K562 (cell line): Measurements from ENCODE around the gene SORCS1. TPM values are rescaled to one million over a fixed set of nuclear protein-coding genes. Genes with fewer than 3 reads are reported as not detected.

Experiments used
- CHD4 ChIP-seq: fragments of 200-600 bp; sonication (generic); IDR thresholded peaks from 3 replicates; pipeline ENCODE4 v1.6.1; 2012; ENCODE audit warnings: low read depth, mild to moderate bottlenecking, mixed read lengths, low read length, inconsistent platforms; ENCODE audit not compliant: insufficient read depth, insufficient replicate concordance, poor library complexity, severe bottlenecking
- FIP1L1 ChIP-seq: fragments of 200-400 bp; formaldehyde crosslinking; IDR thresholded peaks from 2 replicates; pipeline ENCODE4 v1.6.1; 2018; ENCODE audit warnings: mild to moderate bottlenecking, low read depth, low read length; ENCODE audit not compliant: poor library complexity, severe bottlenecking
- FOXA1 ChIP-seq: fragments of 450-650 bp; IDR thresholded peaks from 2 replicates; pipeline ENCODE4 v1.6.1; 2016; ENCODE audit warnings: mild to moderate bottlenecking, borderline replicate concordance
- KDM1A ChIP-seq, 2 experiments: fragments of 450-650 bp; IDR thresholded peaks; 2 replicates each; pipeline ENCODE4 v1.6.1; 2016; ENCODE audit warnings: mild to moderate bottlenecking in 2 of 2
- SIRT6 ChIP-seq: IDR thresholded peaks from one replicate; pipeline ENCODE4 v1.6.1; 2012; ENCODE audit warnings: low read depth, mild to moderate bottlenecking, control low read depth, inconsistent platforms, low read length, moderate library complexity
- SMAD4 ChIP-seq: fragments of 250-450 bp; sonication (Bioruptor Pico); conservative IDR thresholded peaks from 2 replicates; pipeline ENCODE4 v1.8.0; 2021; ENCODE audit warnings: inconsistent platforms, mild to moderate bottlenecking, moderate library complexity
- XRCC4 ChIP-seq: IDR thresholded peaks from one replicate; pipeline ENCODE4 v1.6.1; 2011; ENCODE audit not compliant: insufficient read depth, insufficient read length; ENCODE audit errors: extremely low read depth
- ZC3H4 ChIP-seq: sonication (generic); formaldehyde crosslinking; IDR thresholded peaks from 2 replicates; pipeline ENCODE4 v1.9.0; 2021; ENCODE audit warnings: missing genetic modification reagents, borderline replicate concordance
- ZNF695 ChIP-seq: fragments of 450-650 bp; formaldehyde crosslinking; IDR thresholded peaks from 2 replicates; pipeline ENCODE4 v1.4.0; 2020; ENCODE audit warnings: mild to moderate bottlenecking, moderate library complexity
- ZNF717 ChIP-seq: fragments of 250-450 bp; sonication (Bioruptor Pico); IDR thresholded peaks from 2 replicates; pipeline ENCODE4 v1.5.0; 2021
- ZNF785 ChIP-seq: fragments of 250-450 bp; sonication (Bioruptor Pico); IDR thresholded peaks from 2 replicates; pipeline ENCODE4 v1.4.0; 2020; ENCODE audit warnings: mild to moderate bottlenecking
- polyA plus RNA-seq, 8 experiments: library from polyadenylated mRNA; depleted of rRNA in 4 of 8; stranded (reverse) in 5 of 8; unstranded in 3 of 8; fragments of >200 nt; fragmentation: Nextera tagmentation in 2 of 8; fragmentation: Illumina TruSeq in 1 of 8; extraction: Ambion mirVana in 2 of 8; extraction: Trizol in 1 of 8; gene quantifications; 2 replicates each; pipeline versions ENCODE4 v1.2.1 to v1.2.3, GENCODE V29; 2011 to 2014; ENCODE audit warnings: inconsistent platforms in 1 of 8, missing spikeins in 1 of 8
- total RNA-seq, 7 experiments: library from RNA; depleted of rRNA in 6 of 7; stranded (reverse); fragments of >200 nt in 6 of 7; fragmentation: Illumina TruSeq in 2 of 7; extraction: Trizol in 2 of 7; gene quantifications; 2 replicates each; pipeline versions ENCODE4 v1.2.1 to v1.2.3, GENCODE V29; 2011 to 2021; ENCODE audit warnings: low replicate concordance in 1 of 7
- TF ChIP-seq, protein P1 (sequence below): fragments of 450-650 bp; IDR thresholded peaks from 2 replicates; pipeline ENCODE4 v1.6.1; 2016
- TF ChIP-seq, protein P2 (sequence below): sonication (generic); formaldehyde crosslinking; IDR thresholded peaks from 2 replicates; pipeline ENCODE4 v1.8.1; 2023; ENCODE audit warnings: missing genetic modification reagents, mild to moderate bottlenecking, borderline replicate concordance
- TF ChIP-seq, protein P3 (sequence below): fragments of 450-650 bp; IDR thresholded peaks from 2 replicates; pipeline ENCODE4 v1.6.1; 2017; ENCODE audit warnings: antibody characterized with exemption, mild to moderate bottlenecking
- TF ChIP-seq, protein P4 (sequence below): fragments of 250-450 bp; sonication (Bioruptor Pico); IDR thresholded peaks from 2 replicates; pipeline ENCODE4 v1.4.0; 2020
- TF ChIP-seq, protein P5 (sequence below): sonication (generic); formaldehyde crosslinking; IDR thresholded peaks from 2 replicates; pipeline ENCODE4 v1.8.1; 2023; ENCODE audit warnings: mild to moderate bottlenecking, missing genetic modification reagents

SORCS1 gene
- total and polyA plus RNA-seq, 9 of the 15 experiments (the other 6 are each of a cell fraction or from before 2014, with no cell fraction given) = 1.5 to 3.9 (median 2.7) TPM

DNA sequence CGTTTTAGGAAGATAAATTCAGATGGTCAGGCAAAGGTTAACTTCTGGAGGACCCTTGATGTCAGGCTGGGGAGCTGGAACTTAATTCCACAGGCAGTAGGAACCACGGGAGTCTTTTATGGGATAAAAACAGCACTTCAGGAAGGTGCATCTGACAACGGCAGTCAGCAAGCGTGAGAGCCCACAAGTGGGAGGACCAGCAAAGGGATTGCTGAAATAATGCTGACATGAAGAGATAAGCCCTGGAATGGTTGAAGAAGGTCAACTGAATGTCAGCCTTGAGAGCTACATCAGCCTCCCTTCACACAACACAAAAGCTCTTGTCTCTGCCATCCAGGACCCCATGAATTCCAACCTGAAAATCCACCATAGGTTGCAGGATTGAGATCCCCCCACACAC lies 138.8 kb downstream of the SORCS1 start (continued):
- peak; percentile 87 to 92 for TF ChIP-seq KDM1A (IDR thresholded peaks at IDR 0.05)
- no peak for TF ChIP-seq FOXA1
- TF ChIP-seq, protein P1, sequence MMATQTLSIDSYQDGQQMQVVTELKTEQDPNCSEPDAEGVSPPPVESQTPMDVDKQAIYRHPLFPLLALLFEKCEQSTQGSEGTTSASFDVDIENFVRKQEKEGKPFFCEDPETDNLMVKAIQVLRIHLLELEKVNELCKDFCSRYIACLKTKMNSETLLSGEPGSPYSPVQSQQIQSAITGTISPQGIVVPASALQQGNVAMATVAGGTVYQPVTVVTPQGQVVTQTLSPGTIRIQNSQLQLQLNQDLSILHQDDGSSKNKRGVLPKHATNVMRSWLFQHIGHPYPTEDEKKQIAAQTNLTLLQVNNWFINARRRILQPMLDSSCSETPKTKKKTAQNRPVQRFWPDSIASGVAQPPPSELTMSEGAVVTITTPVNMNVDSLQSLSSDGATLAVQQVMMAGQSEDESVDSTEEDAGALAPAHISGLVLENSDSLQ = peak; percentile 54
- no peak for TF ChIP-seq XRCC4
- TF ChIP-seq, protein P2, sequence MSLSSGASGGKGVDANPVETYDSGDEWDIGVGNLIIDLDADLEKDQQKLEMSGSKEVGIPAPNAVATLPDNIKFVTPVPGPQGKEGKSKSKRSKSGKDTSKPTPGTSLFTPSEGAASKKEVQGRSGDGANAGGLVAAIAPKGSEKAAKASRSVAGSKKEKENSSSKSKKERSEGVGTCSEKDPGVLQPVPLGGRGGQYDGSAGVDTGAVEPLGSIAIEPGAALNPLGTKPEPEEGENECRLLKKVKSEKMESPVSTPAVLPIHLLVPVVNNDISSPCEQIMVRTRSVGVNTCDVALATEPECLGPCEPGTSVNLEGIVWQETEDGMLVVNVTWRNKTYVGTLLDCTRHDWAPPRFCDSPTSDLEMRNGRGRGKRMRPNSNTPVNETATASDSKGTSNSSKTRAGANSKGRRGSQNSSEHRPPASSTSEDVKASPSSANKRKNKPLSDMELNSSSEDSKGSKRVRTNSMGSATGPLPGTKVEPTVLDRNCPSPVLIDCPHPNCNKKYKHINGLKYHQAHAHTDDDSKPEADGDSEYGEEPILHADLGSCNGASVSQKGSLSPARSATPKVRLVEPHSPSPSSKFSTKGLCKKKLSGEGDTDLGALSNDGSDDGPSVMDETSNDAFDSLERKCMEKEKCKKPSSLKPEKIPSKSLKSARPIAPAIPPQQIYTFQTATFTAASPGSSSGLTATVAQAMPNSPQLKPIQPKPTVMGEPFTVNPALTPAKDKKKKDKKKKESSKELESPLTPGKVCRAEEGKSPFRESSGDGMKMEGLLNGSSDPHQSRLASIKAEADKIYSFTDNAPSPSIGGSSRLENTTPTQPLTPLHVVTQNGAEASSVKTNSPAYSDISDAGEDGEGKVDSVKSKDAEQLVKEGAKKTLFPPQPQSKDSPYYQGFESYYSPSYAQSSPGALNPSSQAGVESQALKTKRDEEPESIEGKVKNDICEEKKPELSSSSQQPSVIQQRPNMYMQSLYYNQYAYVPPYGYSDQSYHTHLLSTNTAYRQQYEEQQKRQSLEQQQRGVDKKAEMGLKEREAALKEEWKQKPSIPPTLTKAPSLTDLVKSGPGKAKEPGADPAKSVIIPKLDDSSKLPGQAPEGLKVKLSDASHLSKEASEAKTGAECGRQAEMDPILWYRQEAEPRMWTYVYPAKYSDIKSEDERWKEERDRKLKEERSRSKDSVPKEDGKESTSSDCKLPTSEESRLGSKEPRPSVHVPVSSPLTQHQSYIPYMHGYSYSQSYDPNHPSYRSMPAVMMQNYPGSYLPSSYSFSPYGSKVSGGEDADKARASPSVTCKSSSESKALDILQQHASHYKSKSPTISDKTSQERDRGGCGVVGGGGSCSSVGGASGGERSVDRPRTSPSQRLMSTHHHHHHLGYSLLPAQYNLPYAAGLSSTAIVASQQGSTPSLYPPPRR = no peak
- no peak for TF ChIP-seq CHD4
- TF ChIP-seq SIRT6 = no peak
- no peak for TF ChIP-seq ZNF695 (CRISPR knock-in tag)
- no peak for TF ChIP-seq ZNF785 (CRISPR knock-in tag)
- TF ChIP-seq FIP1L1 = no peak
- no peak for TF ChIP-seq ZNF717 (CRISPR knock-in tag)
- TF ChIP-seq, protein P3, sequence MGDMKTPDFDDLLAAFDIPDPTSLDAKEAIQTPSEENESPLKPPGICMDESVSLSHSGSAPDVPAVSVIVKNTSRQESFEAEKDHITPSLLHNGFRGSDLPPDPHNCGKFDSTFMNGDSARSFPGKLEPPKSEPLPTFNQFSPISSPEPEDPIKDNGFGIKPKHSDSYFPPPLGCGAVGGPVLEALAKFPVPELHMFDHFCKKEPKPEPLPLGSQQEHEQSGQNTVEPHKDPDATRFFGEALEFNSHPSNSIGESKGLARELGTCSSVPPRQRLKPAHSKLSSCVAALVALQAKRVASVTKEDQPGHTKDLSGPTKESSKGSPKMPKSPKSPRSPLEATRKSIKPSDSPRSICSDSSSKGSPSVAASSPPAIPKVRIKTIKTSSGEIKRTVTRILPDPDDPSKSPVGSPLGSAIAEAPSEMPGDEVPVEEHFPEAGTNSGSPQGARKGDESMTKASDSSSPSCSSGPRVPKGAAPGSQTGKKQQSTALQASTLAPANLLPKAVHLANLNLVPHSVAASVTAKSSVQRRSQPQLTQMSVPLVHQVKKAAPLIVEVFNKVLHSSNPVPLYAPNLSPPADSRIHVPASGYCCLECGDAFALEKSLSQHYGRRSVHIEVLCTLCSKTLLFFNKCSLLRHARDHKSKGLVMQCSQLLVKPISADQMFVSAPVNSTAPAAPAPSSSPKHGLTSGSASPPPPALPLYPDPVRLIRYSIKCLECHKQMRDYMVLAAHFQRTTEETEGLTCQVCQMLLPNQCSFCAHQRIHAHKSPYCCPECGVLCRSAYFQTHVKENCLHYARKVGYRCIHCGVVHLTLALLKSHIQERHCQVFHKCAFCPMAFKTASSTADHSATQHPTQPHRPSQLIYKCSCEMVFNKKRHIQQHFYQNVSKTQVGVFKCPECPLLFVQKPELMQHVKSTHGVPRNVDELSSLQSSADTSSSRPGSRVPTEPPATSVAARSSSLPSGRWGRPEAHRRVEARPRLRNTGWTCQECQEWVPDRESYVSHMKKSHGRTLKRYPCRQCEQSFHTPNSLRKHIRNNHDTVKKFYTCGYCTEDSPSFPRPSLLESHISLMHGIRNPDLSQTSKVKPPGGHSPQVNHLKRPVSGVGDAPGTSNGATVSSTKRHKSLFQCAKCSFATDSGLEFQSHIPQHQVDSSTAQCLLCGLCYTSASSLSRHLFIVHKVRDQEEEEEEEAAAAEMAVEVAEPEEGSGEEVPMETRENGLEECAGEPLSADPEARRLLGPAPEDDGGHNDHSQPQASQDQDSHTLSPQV = no peak
- TF ChIP-seq ZC3H4 = no peak
- TF ChIP-seq, protein P4, sequence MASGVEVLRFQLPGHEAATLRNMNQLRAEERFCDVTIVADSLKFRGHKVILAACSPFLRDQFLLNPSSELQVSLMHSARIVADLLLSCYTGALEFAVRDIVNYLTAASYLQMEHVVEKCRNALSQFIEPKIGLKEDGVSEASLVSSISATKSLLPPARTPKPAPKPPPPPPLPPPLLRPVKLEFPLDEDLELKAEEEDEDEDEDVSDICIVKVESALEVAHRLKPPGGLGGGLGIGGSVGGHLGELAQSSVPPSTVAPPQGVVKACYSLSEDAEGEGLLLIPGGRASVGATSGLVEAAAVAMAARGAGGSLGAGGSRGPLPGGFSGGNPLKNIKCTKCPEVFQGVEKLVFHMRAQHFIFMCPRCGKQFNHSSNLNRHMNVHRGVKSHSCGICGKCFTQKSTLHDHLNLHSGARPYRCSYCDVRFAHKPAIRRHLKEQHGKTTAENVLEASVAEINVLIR (CRISPR knock-in tag) = no peak
- TF ChIP-seq SMAD4 = peak; percentile 65
- TF ChIP-seq, protein P5, sequence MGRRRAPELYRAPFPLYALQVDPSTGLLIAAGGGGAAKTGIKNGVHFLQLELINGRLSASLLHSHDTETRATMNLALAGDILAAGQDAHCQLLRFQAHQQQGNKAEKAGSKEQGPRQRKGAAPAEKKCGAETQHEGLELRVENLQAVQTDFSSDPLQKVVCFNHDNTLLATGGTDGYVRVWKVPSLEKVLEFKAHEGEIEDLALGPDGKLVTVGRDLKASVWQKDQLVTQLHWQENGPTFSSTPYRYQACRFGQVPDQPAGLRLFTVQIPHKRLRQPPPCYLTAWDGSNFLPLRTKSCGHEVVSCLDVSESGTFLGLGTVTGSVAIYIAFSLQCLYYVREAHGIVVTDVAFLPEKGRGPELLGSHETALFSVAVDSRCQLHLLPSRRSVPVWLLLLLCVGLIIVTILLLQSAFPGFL (CRISPR knock-in tag) = no peak
